Activated naive CD4-positive, alpha-beta T cell treated with anti-CD3 and anti-CD28 coated beads for 36 hours (primary cell): ENCODE measurements around the gene ALPK3. TPM values are rescaled to one million over a fixed set of nuclear protein-coding genes. Genes with fewer than 3 reads are reported as not detected.

Source experiments
- CTCF ChIA-PET: fragments of 350-600 bp; sonication (Branson Sonifier 250); formaldehyde crosslinking; loops from one replicate; lab custom pipeline; 2021; ENCODE audit warnings: antibody characterized with exemption; lab: Charles Lee
- DNase-seq: peaks from one replicate; pipeline ENCODE4 v3.0.0-alpha.2; 2020
- H3K27ac Mint-ChIP-seq: one replicate; pipeline ENCODE4 v1.8.0; 2021; ENCODE audit warnings: mild to moderate bottlenecking, mixed read lengths
- H3K27me3 Mint-ChIP-seq: one replicate; pipeline ENCODE4 v1.8.0; 2021; ENCODE audit warnings: low read depth, mixed read lengths
- H3K36me3 Mint-ChIP-seq: one replicate; pipeline ENCODE4 v1.8.0; 2021; ENCODE audit warnings: low read depth, mixed read lengths
- H3K4me1 Mint-ChIP-seq: one replicate; pipeline ENCODE4 v1.8.0; 2021; ENCODE audit warnings: low read depth, mixed read lengths
- H3K4me3 Mint-ChIP-seq: one replicate; pipeline ENCODE4 v1.8.0; 2021; ENCODE audit warnings: mild to moderate bottlenecking, moderate library complexity, mixed read lengths
- H3K9me3 Mint-ChIP-seq: one replicate; pipeline ENCODE4 v1.8.0; 2021; ENCODE audit warnings: mixed read lengths
- intact Hi-C: fragments of 100-400 bp; cut with micrococcal nuclease; formaldehyde crosslinking; loops from one replicate; pipeline ENCODE4 v1.15.1; 2023
- total RNA-seq, 2 experiments: library from RNA; stranded (reverse); gene quantifications; one replicate each; pipeline ENCODE4 v1.2.3, GENCODE V29; 2021

ALPK3 gene
- total RNA-seq, 2 experiments from 2014 or later: 0.02 to 0.05 TPM

- Mint-ChIP-seq H3K9me3 (no peaks in the 10 kb centered on the region), H3K4me3 (no peak overlapping the region), H3K27me3 (no peaks in the 10 kb centered on the region), H3K27ac (no peak overlapping the region), H3K36me3 (peaks cover 12% of the 10 kb centered on the region), H3K4me1 (no peaks in the 10 kb centered on the region)
- no peak for DNase-seq
- CTCF ChIA-PET: no interaction called here
- intact Hi-C loops: no loop called here
Measured at GRCh38 chr15:84804005-84804900, 12.9 kb upstream of the ALPK3 start.

- H3K27me3 Mint-ChIP-seq: no peaks in the 10 kb centered on the region
- H3K36me3 Mint-ChIP-seq: peaks cover 10% of the 10 kb centered on the region
- CTCF ChIA-PET: interaction anchor here (0.6 kb wide), 1 partner anchor 31 kb away, joined by 3 read pairs; no protein-coding TSS in a partner anchor
- H3K4me1 Mint-ChIP-seq: no peaks in the 10 kb centered on the region
- intact Hi-C loops: no loop called here
- H3K27ac Mint-ChIP-seq: no peak overlapping the region
- no peaks in the 10 kb centered on the region for H3K9me3 Mint-ChIP-seq
- DNase-seq: no peak
- no peak overlapping the region for H3K4me3 Mint-ChIP-seq
Measured at GRCh38 chr15:84805221-84805620, 11.9 kb upstream of the ALPK3 start.

- CTCF ChIA-PET: no interaction called here
- no peak overlapping the region for H3K27ac Mint-ChIP-seq
- no peaks in the 10 kb centered on the region for H3K27me3 Mint-ChIP-seq
- no peak for DNase-seq
- no peaks in the 10 kb centered on the region for H3K4me1 Mint-ChIP-seq
- peaks cover 5% of the 10 kb centered on the region for H3K36me3 Mint-ChIP-seq
- intact Hi-C loops: no loop called here
- H3K4me3 Mint-ChIP-seq: no peak overlapping the region
- no peaks in the 10 kb centered on the region for H3K9me3 Mint-ChIP-seq
Measured at GRCh38 chr15:84807228-84807627, 9.9 kb upstream of the ALPK3 start.

- intact Hi-C loops: no loop called here
- peak overlapping the region; percentile 38 for H3K27ac Mint-ChIP-seq
- CTCF ChIA-PET: interaction anchor here (1.3 kb wide), 1 partner anchor 223 kb away, joined by 4 read pairs; no protein-coding TSS in a partner anchor
- H3K4me3 Mint-ChIP-seq: no peak overlapping the region
- no peaks in the 10 kb centered on the region for H3K9me3 Mint-ChIP-seq
- no peak for DNase-seq
- peaks cover 2% of the 10 kb centered on the region for H3K27me3 Mint-ChIP-seq
- H3K36me3 Mint-ChIP-seq: no peaks in the 10 kb centered on the region
- H3K4me1 Mint-ChIP-seq: no peaks in the 10 kb centered on the region
Measured at GRCh38 chr15:84810073-84810840, 6.9 kb upstream of the ALPK3 start.

- no peaks in the 10 kb centered on the region for H3K36me3 Mint-ChIP-seq
- intact Hi-C loops: no loop called here
- no peaks in the 10 kb centered on the region for H3K4me1 Mint-ChIP-seq
- CTCF ChIA-PET: interaction anchor here (1.3 kb wide), 1 partner anchor 223 kb away, joined by 4 read pairs; no protein-coding TSS in a partner anchor
- no peak overlapping the region for H3K27ac Mint-ChIP-seq
- no peaks in the 10 kb centered on the region for H3K9me3 Mint-ChIP-seq
- no peak for DNase-seq
- no peak overlapping the region for H3K4me3 Mint-ChIP-seq
- peaks cover 7% of the 10 kb centered on the region for H3K27me3 Mint-ChIP-seq
Measured at GRCh38 chr15:84811151-84811550, 6.0 kb upstream of the ALPK3 start.

- intact Hi-C loops: no loop called here
- H3K27ac Mint-ChIP-seq: no peak overlapping the region
- no peaks in the 10 kb centered on the region for H3K36me3 Mint-ChIP-seq
- DNase-seq: no peak
- H3K9me3 Mint-ChIP-seq: no peaks in the 10 kb centered on the region
- CTCF ChIA-PET: no interaction called here
- H3K27me3 Mint-ChIP-seq: peaks cover 11% of the 10 kb centered on the region
- peaks cover 2% of the 10 kb centered on the region for H3K4me1 Mint-ChIP-seq
- H3K4me3 Mint-ChIP-seq: no peak overlapping the region
Measured at GRCh38 chr15:84811828-84812227, 5.3 kb upstream of the ALPK3 start.

GRCh38 chr15:84812842-84813241, 4.3 kb upstream of the ALPK3 start:
- no peaks in the 10 kb centered on the region for H3K36me3 Mint-ChIP-seq
- DNase-seq: no peak
- no peak overlapping the region for H3K4me3 Mint-ChIP-seq
- peaks cover 11% of the 10 kb centered on the region for H3K27me3 Mint-ChIP-seq
- H3K4me1 Mint-ChIP-seq: peaks cover 4% of the 10 kb centered on the region
- intact Hi-C loops: no loop called here
- CTCF ChIA-PET: interaction anchor here (0.6 kb wide), 1 partner anchor 32 kb away, joined by 3 read pairs; no protein-coding TSS in a partner anchor
- no peaks in the 10 kb centered on the region for H3K9me3 Mint-ChIP-seq
- H3K27ac Mint-ChIP-seq: no peak overlapping the region

- DNase-seq: no peak
- no peaks in the 10 kb centered on the region for H3K9me3 Mint-ChIP-seq
- no peaks in the 10 kb centered on the region for H3K36me3 Mint-ChIP-seq
- no peak overlapping the region for H3K4me3 Mint-ChIP-seq
- no peak overlapping the region for H3K27ac Mint-ChIP-seq
- CTCF ChIA-PET: interaction anchor here (0.6 kb wide), 1 partner anchor 31 kb away, joined by 3 read pairs; no protein-coding TSS in a partner anchor
- intact Hi-C loops: no loop called here
- H3K4me1 Mint-ChIP-seq: peaks cover 8% of the 10 kb centered on the region
- peaks cover 14% of the 10 kb centered on the region for H3K27me3 Mint-ChIP-seq
Measured at GRCh38 chr15:84813435-84813834, 3.7 kb upstream of the ALPK3 start.

- CTCF ChIA-PET: no interaction called here
- Mint-ChIP-seq H3K9me3 (no peaks in the 10 kb centered on the region), H3K4me1 (peaks cover 8% of the 10 kb centered on the region), H3K4me3 (no peak overlapping the region), H3K27ac (no peak overlapping the region), H3K36me3 (no peaks in the 10 kb centered on the region), H3K27me3 (peaks cover 14% of the 10 kb centered on the region)
- DNase-seq: no peak
- intact Hi-C loops: no loop called here
Measured at GRCh38 chr15:84813931-84814330, 3.2 kb upstream of the ALPK3 start.

- Mint-ChIP-seq H3K36me3 (no peaks in the 10 kb centered on the region), H3K27ac (no peak overlapping the region), H3K27me3 (peaks cover 14% of the 10 kb centered on the region), H3K4me1 (peaks cover 8% of the 10 kb centered on the region), H3K9me3 (no peaks in the 10 kb centered on the region), H3K4me3 (no peak overlapping the region)
- DNase-seq: no peak
- CTCF ChIA-PET: no interaction called here
- intact Hi-C loops: loop anchor here (5.0 kb wide), 1 partner anchor 218 kb away; no protein-coding TSS in a partner anchor
Measured at GRCh38 chr15:84814916-84815315, 2.2 kb upstream of the ALPK3 start.

GRCh38 chr15:84817466-84818081, 418 bp downstream of the ALPK3 start:
- no peak for DNase-seq
- Mint-ChIP-seq H3K27me3 (peaks cover 14% of the 10 kb centered on the region), H3K27ac (no peak overlapping the region), H3K9me3 (no peaks in the 10 kb centered on the region), H3K4me3 (no peak overlapping the region), H3K36me3 (no peaks in the 10 kb centered on the region), H3K4me1 (peaks cover 8% of the 10 kb centered on the region)
- CTCF ChIA-PET: interaction anchor here (0.6 to 0.9 kb wide), 2 partner anchors 111 to 360 kb away, joined by 3 to 4 read pairs; no protein-coding TSS in a partner anchor
- intact Hi-C loops: loop anchor here (1.0 to 5.0 kb wide), 2 partner anchors 163 to 220 kb away; partner anchors contain the start of gene WDR73
